H9 (cell line): ENCODE measurements around the gene SPAG6. TPM values are rescaled to one million over a fixed set of nuclear protein-coding genes. Genes with fewer than 3 reads are reported as not detected.

Source experiments
- DNase-seq: peaks from one replicate; pipeline ENCODE4 v3.0.0-alpha.2; 2017
- H2AFZ ChIP-seq: one replicate; pipeline ENCODE4 v1.6.1; 2013; ENCODE audit warnings: mild to moderate bottlenecking, low read length, control low read depth, moderate library complexity
- H2AK5ac ChIP-seq: 2 replicates; pipeline ENCODE4 v1.6.1; 2013; ENCODE audit warnings: low read length, control low read depth, mixed read lengths; ENCODE audit not compliant: insufficient read length
- H2BK120ac ChIP-seq: one replicate; pipeline ENCODE4 v1.6.1; 2013; ENCODE audit warnings: low read depth, mild to moderate bottlenecking, low read length, control low read depth, inconsistent platforms; ENCODE audit not compliant: poor library complexity, severe bottlenecking
- H2BK12ac ChIP-seq: 2 replicates; pipeline ENCODE4 v1.6.1; 2013; ENCODE audit warnings: low read length, control low read depth, mixed read lengths, low read depth; ENCODE audit not compliant: insufficient read length
- H2BK15ac ChIP-seq: 2 replicates; pipeline ENCODE4 v1.6.1; 2013; ENCODE audit warnings: low read depth, low read length, control low read depth
- H2BK20ac ChIP-seq: one replicate; pipeline ENCODE4 v1.6.1; 2013; ENCODE audit warnings: low read depth, mild to moderate bottlenecking, low read length, control low read depth, inconsistent platforms; ENCODE audit not compliant: poor library complexity, severe bottlenecking
- H2BK5ac ChIP-seq: 2 replicates; pipeline ENCODE4 v1.6.1; 2013; ENCODE audit warnings: low read length, control low read depth, mixed read lengths; ENCODE audit not compliant: insufficient read length
- H3K14ac ChIP-seq: 2 replicates; pipeline ENCODE4 v1.6.1; 2013; ENCODE audit warnings: low read length, control low read depth; ENCODE audit not compliant: insufficient read depth
- H3K18ac ChIP-seq: 2 replicates; pipeline ENCODE4 v1.6.1; 2013; ENCODE audit warnings: low read depth, mild to moderate bottlenecking, mixed read lengths, low read length, control low read depth; ENCODE audit not compliant: insufficient read length
- H3K23ac ChIP-seq: 2 replicates; pipeline ENCODE4 v1.6.1; 2013; ENCODE audit warnings: low read length, control low read depth, mixed read lengths, low read depth; ENCODE audit not compliant: insufficient read length
- H3K23me2 ChIP-seq: 2 replicates; pipeline ENCODE4 v1.6.1; 2013; ENCODE audit warnings: low read depth, mild to moderate bottlenecking, mixed read lengths, low read length, control low read depth; ENCODE audit not compliant: insufficient read length, poor library complexity, severe bottlenecking
- H3K27ac ChIP-seq: 2 replicates; pipeline ENCODE4 v1.5.1; 2013; ENCODE audit warnings: low read length, control low read depth, mixed read lengths, low read depth; ENCODE audit not compliant: insufficient read length
- H3K27me3 ChIP-seq: 2 replicates; pipeline ENCODE4 v1.6.1; 2013; ENCODE audit warnings: low read length, control low read depth, inconsistent platforms; ENCODE audit not compliant: insufficient read depth
- H3K4ac ChIP-seq: 2 replicates; pipeline ENCODE4 v1.6.1; 2013; ENCODE audit warnings: low read depth, mild to moderate bottlenecking, control low read depth, inconsistent platforms, low read length, moderate library complexity
- H3K4me1 ChIP-seq: 2 replicates; pipeline ENCODE4 v1.6.1; 2013; ENCODE audit warnings: low read length, control low read depth, inconsistent platforms; ENCODE audit not compliant: insufficient read depth
- H3K4me2 ChIP-seq: 2 replicates; pipeline ENCODE4 v1.6.1; 2013; ENCODE audit warnings: low read length, control low read depth, mixed read lengths; ENCODE audit not compliant: insufficient read length, insufficient read depth
- H3K56ac ChIP-seq: 2 replicates; pipeline ENCODE4 v1.6.1; 2013; ENCODE audit warnings: low read depth, mild to moderate bottlenecking, mixed read lengths, low read length, control low read depth; ENCODE audit not compliant: insufficient read length
- H3K79me1 ChIP-seq: 2 replicates; pipeline ENCODE4 v1.6.1; 2013; ENCODE audit warnings: low read depth, mild to moderate bottlenecking, moderate library complexity, low read length, control low read depth, inconsistent platforms; ENCODE audit not compliant: insufficient read depth, poor library complexity, severe bottlenecking
- H3K79me2 ChIP-seq: 2 replicates; pipeline ENCODE4 v1.6.1; 2013; ENCODE audit warnings: low read length, control low read depth, inconsistent platforms; ENCODE audit not compliant: insufficient read depth
- H3K9ac ChIP-seq: 2 replicates; pipeline ENCODE4 v1.6.1; 2013; ENCODE audit warnings: low read length, control low read depth, mixed read lengths; ENCODE audit not compliant: insufficient read length; ENCODE audit errors: extremely low read depth
- H3K9me3 ChIP-seq: one replicate; pipeline ENCODE4 v1.6.1; 2013; ENCODE audit warnings: low read depth, low read length, inconsistent platforms; ENCODE audit not compliant: control insufficient read depth
- H3T11ph ChIP-seq: one replicate; pipeline ENCODE4 v1.6.1; 2013; ENCODE audit warnings: mild to moderate bottlenecking, low read length, control low read depth, inconsistent platforms
- H4K20me1 ChIP-seq: one replicate; pipeline ENCODE4 v1.6.1; 2013; ENCODE audit not compliant: control insufficient read depth, insufficient read length, insufficient read depth
- H4K5ac ChIP-seq: 2 replicates; pipeline ENCODE4 v1.6.1; 2013; ENCODE audit warnings: low read depth, mild to moderate bottlenecking, mixed read lengths, low read length, control low read depth; ENCODE audit not compliant: insufficient read length
- H4K8ac ChIP-seq: replicated peaks from 2 replicates; pipeline ENCODE4 v1.6.1; 2013; ENCODE audit warnings: low read length, control low read depth, mixed read lengths, low read depth; ENCODE audit not compliant: insufficient read length
- H4K91ac ChIP-seq: 2 replicates; pipeline ENCODE4 v1.6.1; 2013; ENCODE audit warnings: low read depth, mild to moderate bottlenecking, moderate library complexity, mixed read lengths, low read length, control low read depth; ENCODE audit not compliant: insufficient read length
- H3K27ac Mint-ChIP-seq, 3 experiments: 2 replicates in 2 of 3; 3 replicates in 1 of 3; pipeline ENCODE4 v1.8.0; 2020 to 2021; ENCODE audit warnings: mixed read lengths in 3 of 3, mild to moderate bottlenecking in 1 of 3, moderate library complexity in 1 of 3
- H3K27me3 Mint-ChIP-seq: 2 replicates; pipeline ENCODE4 v1.8.0; 2021; ENCODE audit warnings: low read depth, mild to moderate bottlenecking, moderate library complexity, mixed read lengths
- H3K36me3 Mint-ChIP-seq, 3 experiments: 2 replicates in 2 of 3; 3 replicates in 1 of 3; pipeline ENCODE4 v1.8.0; 2020 to 2021; ENCODE audit warnings: low read depth in 3 of 3, mixed read lengths in 3 of 3; ENCODE audit not compliant: insufficient read depth in 1 of 3
- H3K4me1 Mint-ChIP-seq, 2 experiments: 2 replicates each; pipeline ENCODE4 v1.8.0; 2020; ENCODE audit warnings: mixed read lengths in 2 of 2
- H3K4me3 Mint-ChIP-seq, 2 experiments: 2 replicates in 1 of 2; 3 replicates in 1 of 2; pipeline ENCODE4 v1.8.0; 2020 to 2021; ENCODE audit warnings: mild to moderate bottlenecking in 2 of 2, mixed read lengths in 2 of 2, moderate library complexity in 1 of 2
- H3K9me3 Mint-ChIP-seq, 2 experiments: 2 replicates in 1 of 2; 3 replicates in 1 of 2; pipeline ENCODE4 v1.8.0; 2020; ENCODE audit warnings: mild to moderate bottlenecking in 2 of 2, mixed read lengths in 2 of 2, moderate library complexity in 1 of 2
- CTCF ChIP-seq: fragments of 200-600 bp; sonication (generic); conservative IDR thresholded peaks from 3 replicates; pipeline ENCODE4 v1.8.0; 2021; ENCODE audit warnings: antibody characterized with exemption, mild to moderate bottlenecking
- WGBS: extraction: QIAGEN DNeasy Blood & Tissue Kit; methylation state at CpG from one replicate; pipeline ENCODE4 v1.1.7; 2013; ENCODE audit warnings: missing lambda C conversion rate, low lambda C conversion rate, mixed read lengths; ENCODE audit not compliant: insufficient read length; ENCODE audit errors: extremely low coverage; 5-methylcytosine and 5-hydroxymethylcytosine counted together
- total RNA-seq: library from RNA; stranded (reverse); gene quantifications from 2 replicates; pipeline ENCODE4 v1.2.1, GENCODE V29; 2021

The SPAG6 gene
- total RNA-seq, 1 experiment from 2014 or later, result 0.24 TPM

DNA sequence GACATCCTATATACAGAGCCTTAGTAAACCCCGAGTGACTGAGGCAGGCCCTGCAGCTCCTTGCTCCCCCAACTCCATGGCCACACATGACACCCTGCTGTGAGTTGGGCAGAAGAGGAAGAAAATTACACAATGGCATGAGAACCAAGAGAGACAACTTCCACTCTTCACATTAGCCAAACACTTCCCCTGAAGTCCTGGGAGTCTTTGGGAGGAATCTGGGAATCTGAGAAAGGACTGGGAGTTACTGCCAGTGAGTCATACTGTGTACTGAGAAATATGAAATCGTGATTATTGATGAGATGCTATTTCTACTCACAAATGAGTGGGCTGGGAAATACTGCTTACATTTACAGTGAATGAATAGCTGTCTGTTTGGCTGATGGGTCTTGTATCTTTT, 116.6 kb downstream of the SPAG6 start:
- Histone ChIP-seq H2AFZ (no peak overlapping the region), H3K79me1 (no peaks in the 10 kb centered on the region), H3K9me3 (no peaks in the 10 kb centered on the region), H2BK12ac (no peak overlapping the region), H2BK5ac (no peak overlapping the region), H2BK120ac (no peak overlapping the region), H4K20me1 (no peaks in the 10 kb centered on the region), H3T11ph (no peak overlapping the region), H3K4me1 (no peaks in the 10 kb centered on the region), H3K4me2 (no peak overlapping the region), H3K9ac (no peak overlapping the region), H3K4ac (no peak overlapping the region), H4K5ac (no peak overlapping the region), H2BK20ac (no peak overlapping the region), H3K23me2 (no peaks in the 10 kb centered on the region), H3K27ac (no peak overlapping the region), H3K56ac (no peak overlapping the region), H3K18ac (no peak overlapping the region), H2AK5ac (no peak overlapping the region), H4K91ac (no peak overlapping the region), H3K27me3 (no peaks in the 10 kb centered on the region), H3K79me2 (no peaks in the 10 kb centered on the region), H2BK15ac (no peak overlapping the region), H3K14ac (no peak overlapping the region), H3K23ac (no peak overlapping the region), H4K8ac (no peak overlapping the region)
- Mint-ChIP-seq H3K27ac (no peak overlapping the region), H3K4me1 (peaks cover 5 to 18% of the 10 kb centered on the region in 2 experiments), H3K27me3 (no peaks in the 10 kb centered on the region; the same call in none of the 2 replicates), H3K4me3 (no peak overlapping the region; a peak in 1 of 5 replicates), H3K36me3 (no peaks in the 10 kb centered on the region), H3K9me3 (no peaks in the 10 kb centered on the region)
- no peak for TF ChIP-seq CTCF
- DNase-seq, result no peak
- no CpG with 5 or more reads among the region's 2 CpGs for WGBS
